ENCODE results near the gene NFKBIE. TPM values are rescaled to one million over a fixed set of nuclear protein-coding genes. Genes with fewer than 3 reads are reported as not detected.

The NFKBIE gene
- total RNA-seq, 2 experiments from 2014 or later = 13.3 to 17.9 TPM

GRCh38 chr6:44248579-44248978 is 16.8 kb downstream of the NFKBIE start:
- Mint-ChIP-seq H3K9me3 (no peaks in the 10 kb centered on the region), H3K4me3 (peak overlapping the region; percentile 100), H3K27ac (peak overlapping the region; percentile 100), H3K4me1 (ENCODE audit: low read depth) (peaks cover 53% of the 10 kb centered on the region), H3K27me3 (peaks cover 3% of the 10 kb centered on the region), H3K36me3 (ENCODE audit: low read depth) (peaks cover 70% of the 10 kb centered on the region)
- intact Hi-C loops (cut with micrococcal nuclease) = no loop called here
- CTCF ChIA-PET = interaction anchor here (0.8 to 7.3 kb wide), 3 partner anchors 9 to 76 kb away, joined by 3 to 47 read pairs (median 38); partner anchors contain the start of gene SLC35B2
- no peak for TF ChIP-seq CTCF (IDR thresholded peaks at IDR 0.05)
- DNase-seq = no peak
- POLR2A ChIA-PET = interaction anchor here (1.0 to 10.9 kb wide), 11 partner anchors 10 to 125 kb away, joined by 3 to 486 read pairs (median 13); partner anchors contain the start of genes NFKBIE, SLC29A1, SLC35B2 and TMEM151B
- ATAC-seq = no peak

DNA sequence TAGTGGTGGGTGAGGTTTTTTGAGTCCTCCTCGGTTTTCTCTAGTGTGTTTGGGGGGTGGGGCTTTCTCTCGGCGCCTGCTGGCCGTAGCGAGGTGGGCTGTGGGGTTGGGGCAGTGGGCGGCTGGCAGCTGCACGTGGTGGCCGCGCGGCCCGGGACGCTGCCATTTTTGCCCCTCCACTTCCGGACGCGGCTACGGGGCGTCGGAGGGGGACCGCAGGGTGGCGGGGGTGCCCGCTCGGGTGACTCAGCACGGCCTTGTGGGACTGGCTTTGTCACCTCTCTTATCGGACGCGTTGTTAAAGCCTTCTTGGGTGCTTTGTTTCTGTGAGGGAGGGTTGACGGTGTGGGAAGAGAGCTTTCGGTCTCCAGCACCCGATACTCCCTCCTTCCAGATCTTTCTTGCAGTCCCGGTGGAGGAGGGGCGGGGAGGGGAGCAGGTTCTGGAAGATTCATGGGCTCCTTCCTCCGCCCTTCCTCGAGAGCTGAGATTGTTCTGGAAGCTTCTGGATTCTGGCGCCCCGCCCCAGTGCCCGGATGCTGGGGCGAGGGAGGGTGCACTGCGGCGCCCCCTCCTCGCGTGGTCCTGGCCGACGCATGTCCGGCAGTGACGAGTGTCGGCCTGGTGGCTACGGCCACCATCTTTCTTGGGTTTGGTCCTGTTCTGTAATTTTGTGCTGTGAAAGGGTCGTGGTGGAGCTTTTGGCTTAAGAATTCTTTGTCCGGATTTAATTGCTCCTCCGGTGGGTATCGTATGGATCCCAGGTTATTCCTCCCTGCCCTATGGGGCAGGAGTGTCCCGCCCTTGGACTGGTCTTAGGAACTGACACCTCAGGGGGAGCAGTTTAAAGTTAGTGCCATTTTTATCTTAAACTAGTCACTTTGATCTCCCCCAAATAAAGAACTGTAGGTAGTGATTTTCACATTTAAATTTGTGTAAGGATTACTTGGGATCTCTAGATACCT is 17.7 kb downstream of the NFKBIE start:
- H3K27me3 Mint-ChIP-seq = peaks cover 3% of the 10 kb centered on the region
- H3K36me3 Mint-ChIP-seq (ENCODE audit: low read depth) = peaks cover 60% of the 10 kb centered on the region
- ATAC-seq (peak; percentile 47), DNase-seq (peak; percentile 91)
- CTCF ChIA-PET = interaction anchor here (0.8 to 7.3 kb wide), 7 partner anchors 10 to 79 kb away, joined by 3 to 47 read pairs (median 4); partner anchors contain the start of gene SLC35B2
- TF ChIP-seq CTCF (IDR thresholded peaks at IDR 0.05) = no peak
- H3K4me1 Mint-ChIP-seq (ENCODE audit: low read depth) = peaks cover 44% of the 10 kb centered on the region
- POLR2A ChIA-PET = interaction anchor here (0.7 to 10.9 kb wide), 38 partner anchors 9 to 1463 kb away, joined by 3 to 486 read pairs (median 5); partner anchors contain the start of genes AARS2, MRPL14, NFKBIE and POLR1C
- H3K9me3 Mint-ChIP-seq = no peaks in the 10 kb centered on the region
- peak overlapping the region; percentile 100 for H3K4me3 Mint-ChIP-seq
- intact Hi-C loops (cut with micrococcal nuclease) = no loop called here
- peak overlapping the region; percentile 100 for H3K27ac Mint-ChIP-seq

GRCh38 chr6:44246663-44247337 is 18.6 kb downstream of the NFKBIE start, which contains the start of gene HSP90AB1:
Gene HSP90AB1, plus strand, starts transcription at chr6:44247101. Its CDS starts 1,529 bp downstream, at chr6:44248630.
- ATAC-seq = peak; percentile 85
- Mint-ChIP-seq H3K27ac (peak within 1 kb of the TSS; percentile 100), H3K9me3 (no peaks in the 10 kb centered on the region), H3K36me3 (ENCODE audit: low read depth) (peaks cover 52% of the 10 kb centered on the region), H3K4me3 (peak within 1 kb of the TSS; percentile 100), H3K4me1 (ENCODE audit: low read depth) (peaks cover 39% of the 10 kb centered on the region), H3K27me3 (peaks cover 3% of the 10 kb centered on the region)
- TF ChIP-seq CTCF (IDR thresholded peaks at IDR 0.05) = no peak
- CTCF ChIA-PET = interaction anchor here (1.0 to 7.3 kb wide), 9 partner anchors 11 to 78 kb away, joined by 3 to 47 read pairs (median 6); partner anchors contain the start of genes SLC29A1 and SLC35B2
- peak; percentile 99 for DNase-seq
- POLR2A ChIA-PET = interaction anchor here (0.6 to 10.9 kb wide), 36 partner anchors 9 to 1462 kb away, joined by 3 to 486 read pairs (median 5); partner anchors contain the start of genes CDC5L, MYMX, NFKBIE and SLC29A1
- intact Hi-C loops (cut with micrococcal nuclease) = no loop called here

- H3K27ac Mint-ChIP-seq = peak overlapping the region; percentile 100
- POLR2A ChIA-PET = interaction anchor here (0.6 to 10.9 kb wide), 30 partner anchors 8 to 1462 kb away, joined by 3 to 486 read pairs (median 5); partner anchors contain the start of genes CDC5L, MYMX, NFKBIE and SLC29A1
- DNase-seq (peak; percentile 89), ATAC-seq (peak; percentile 57)
- no peak for TF ChIP-seq CTCF (IDR thresholded peaks at IDR 0.05)
- no peaks in the 10 kb centered on the region for H3K9me3 Mint-ChIP-seq
- CTCF ChIA-PET = interaction anchor here (1.0 to 7.3 kb wide), 11 partner anchors 11 to 150 kb away, joined by 3 to 47 read pairs (median 6); partner anchors contain the start of genes AARS2, SLC29A1 and SLC35B2
- peaks cover 3% of the 10 kb centered on the region for H3K27me3 Mint-ChIP-seq
- peak overlapping the region; percentile 100 for H3K4me3 Mint-ChIP-seq
- H3K4me1 Mint-ChIP-seq (ENCODE audit: low read depth) = peaks cover 33% of the 10 kb centered on the region
- intact Hi-C loops (cut with micrococcal nuclease) = no loop called here
- peaks cover 45% of the 10 kb centered on the region for H3K36me3 Mint-ChIP-seq (ENCODE audit: low read depth)
These were observed 19.3 kb downstream of the NFKBIE start for GRCh38 chr6:44245912-44246662.

Measured in activated CD8-positive, alpha-beta T cell treated with anti-CD3 and anti-CD28 coated beads for 36 hours (primary cell).